SK-N-SH (cell line): ENCODE results near the gene PCDHGA11. TPM values are rescaled to one million over a fixed set of nuclear protein-coding genes. Genes with fewer than 3 reads are reported as not detected.

Experiments used
- CTCF ChIA-PET: fragments of 300-600, 350-600 bp; formaldehyde crosslinking; extraction: SDS; loops from one replicate; lab custom pipeline; 2021; lab: Yijun Ruan, JAX
- POLR2A ChIA-PET: fragments of 350-600 bp; sonication (Branson Sonifier 250); formaldehyde crosslinking; extraction: SDS; loops from one replicate; lab custom pipeline; 2020; ENCODE audit warnings: antibody characterized with exemption, inconsistent platforms; lab: Yijun Ruan, JAX
- DNase-seq: peaks from one replicate; pipeline ENCODE4 v3.0.0; 2012
- H2AFZ ChIP-seq: fragments of 200-600 bp; sonication (generic); 2 replicates; pipeline ENCODE4 v1.8.1; 2016; ENCODE audit warnings: antibody characterized with exemption, mild to moderate bottlenecking, low read depth
- H3F3A ChIP-seq: fragments of 200-600 bp; sonication (generic); replicated peaks from 2 replicates; pipeline ENCODE3; 2016; ENCODE audit warnings: antibody characterized with exemption, mild to moderate bottlenecking; ENCODE audit not compliant: insufficient read depth
- H3K27ac ChIP-seq, 2 experiments: fragments of 200-500 bp in 1 of 2; fragments of 200-600 bp in 1 of 2; sonication (Bioruptor generic) in 1 of 2; sonication (generic), shearing (Covaris generic) in 1 of 2; 2 replicates each; pipeline versions ENCODE4 v1.5.1 to v1.6.1; 2014 to 2016; ENCODE audit warnings: low read depth in 2 of 2, inconsistent platforms in 1 of 2, low read length in 1 of 2, mild to moderate bottlenecking in 1 of 2, mixed read lengths in 1 of 2
- H3K27me3 ChIP-seq: fragments of 200-600 bp; sonication (generic), shearing (Covaris generic); 2 replicates; pipeline ENCODE4 v1.6.1; 2016; ENCODE audit warnings: mixed run types; ENCODE audit not compliant: insufficient read depth
- H3K36me3 ChIP-seq, 2 experiments: fragments of 200-500 bp in 1 of 2; fragments of 200-600 bp in 1 of 2; sonication (Bioruptor generic) in 1 of 2; sonication (generic) in 1 of 2; replicated peaks in 1 of 2; 2 replicates each; pipeline versions ENCODE3 to v1.5.1; 2014 to 2016; ENCODE audit warnings: low read length in 1 of 2, mild to moderate bottlenecking in 1 of 2; ENCODE audit not compliant: insufficient read depth in 2 of 2, control insufficient read depth in 1 of 2
- H3K4me1 ChIP-seq, 2 experiments: fragments of 200-500 bp in 1 of 2; fragments of 200-600 bp in 1 of 2; sonication (Bioruptor generic) in 1 of 2; sonication (generic), shearing (Covaris generic) in 1 of 2; 2 replicates each; pipeline versions ENCODE4 v1.5.1 to v1.6.1; 2014 to 2016; ENCODE audit warnings: low read depth in 1 of 2, low read length in 1 of 2, mixed run types in 1 of 2; ENCODE audit not compliant: insufficient read depth in 2 of 2, control insufficient read depth in 1 of 2
- H3K4me2 ChIP-seq: fragments of 200-600 bp; sonication (generic), shearing (Covaris generic); 2 replicates; pipeline ENCODE4 v1.6.1; 2017; ENCODE audit warnings: mixed run types
- H3K4me3 ChIP-seq, 2 experiments: fragments of 200-500 bp in 1 of 2; fragments of 200-600 bp in 1 of 2; sonication (Bioruptor generic) in 1 of 2; sonication (generic), shearing (Covaris generic) in 1 of 2; 2 replicates each; pipeline versions ENCODE4 v1.5.1 to v1.8.1; 2014 to 2016; ENCODE audit warnings: low read depth in 2 of 2, inconsistent platforms in 1 of 2, low read length in 1 of 2, mild to moderate bottlenecking in 1 of 2, mixed read lengths in 1 of 2, moderate library complexity in 1 of 2
- H3K79me2 ChIP-seq: fragments of 200-600 bp; sonication (generic); 2 replicates; pipeline ENCODE4 v1.8.1; 2017; ENCODE audit warnings: mild to moderate bottlenecking; ENCODE audit not compliant: insufficient read depth
- H3K9ac ChIP-seq: fragments of 200-600 bp; sonication (generic); 2 replicates; pipeline ENCODE4 v1.6.1; 2017; ENCODE audit warnings: mixed run types
- H3K9me2 ChIP-seq: fragments of 200-600 bp; sonication (generic); 2 replicates; pipeline ENCODE4 v1.6.1; 2017; ENCODE audit warnings: mixed run types
- H3K9me3 ChIP-seq: fragments of 200-600 bp; sonication (generic); 2 replicates; pipeline ENCODE4 v1.6.1; 2017; ENCODE audit warnings: mixed run types, mild to moderate bottlenecking, moderate library complexity
- H4K20me1 ChIP-seq: fragments of 200-600 bp; sonication (generic); 2 replicates; pipeline ENCODE4 v1.6.1; 2017; ENCODE audit warnings: mild to moderate bottlenecking, mixed run types; ENCODE audit not compliant: insufficient read depth
- ELF1 ChIP-seq: IDR thresholded peaks from 2 replicates; pipeline ENCODE4 v1.4.0; 2012
- EZH2phosphoT487 ChIP-seq: fragments of 200-600 bp; sonication (generic); IDR thresholded peaks from 2 replicates; pipeline ENCODE4 v1.6.1; 2017; ENCODE audit warnings: low read depth, mixed run types, mild to moderate bottlenecking, antibody characterized with exemption, moderate library complexity, borderline replicate concordance
- FOSL2 ChIP-seq: IDR thresholded peaks from 2 replicates; pipeline ENCODE4 v1.4.0; 2012; ENCODE audit warnings: low read depth, mild to moderate bottlenecking, moderate library complexity, borderline replicate concordance
- FOXJ3 ChIP-seq: sonication (generic); formaldehyde crosslinking; IDR thresholded peaks from 2 replicates; pipeline ENCODE4 v1.5.1; 2020; ENCODE audit warnings: mild to moderate bottlenecking, missing genetic modification reagents
- FOXM1 ChIP-seq: IDR thresholded peaks from 2 replicates; pipeline ENCODE4 v1.4.0; 2012; ENCODE audit warnings: low read depth, mild to moderate bottlenecking
- GABPA ChIP-seq: IDR thresholded peaks from 2 replicates; pipeline ENCODE4 v1.4.0; 2012; ENCODE audit warnings: low read depth, mild to moderate bottlenecking
- GATA2 ChIP-seq: sonication (generic); formaldehyde crosslinking; IDR thresholded peaks from 2 replicates; pipeline ENCODE4 v1.5.0; 2020; ENCODE audit warnings: mild to moderate bottlenecking, missing genetic modification reagents
- IRF3 ChIP-seq: fragments of 150-350 bp; IDR thresholded peaks from 2 replicates; pipeline ENCODE4 v1.6.1; 2016; ENCODE audit warnings: mild to moderate bottlenecking, low read depth, low read length
- JUND ChIP-seq: IDR thresholded peaks from 2 replicates; pipeline ENCODE4 v1.4.0; 2012
- MXI1 ChIP-seq: IDR thresholded peaks from 2 replicates; pipeline ENCODE4 v1.6.1; 2012; ENCODE audit warnings: mild to moderate bottlenecking, low read depth, low read length, improper control_type of control experiment
- NFIC ChIP-seq: IDR thresholded peaks from 2 replicates; pipeline ENCODE4 v1.4.0; 2012; ENCODE audit warnings: borderline replicate concordance
- NRF1 ChIP-seq: IDR thresholded peaks from 2 replicates; pipeline ENCODE4 v1.6.1; 2012; ENCODE audit warnings: low read depth, mild to moderate bottlenecking, low read length
- POLR2AphosphoS5 ChIP-seq: IDR thresholded peaks from 2 replicates; pipeline ENCODE4 v1.6.1; 2012; ENCODE audit warnings: low read depth, low read length
- RAD21 ChIP-seq: IDR thresholded peaks from 2 replicates; pipeline ENCODE4 v1.6.1; 2012; ENCODE audit warnings: mild to moderate bottlenecking, low read length
- RCOR1 ChIP-seq: fragments of 150-350 bp; IDR thresholded peaks from 2 replicates; pipeline ENCODE4 v1.6.1; 2017; ENCODE audit warnings: antibody characterized with exemption, low read length
- SIN3A ChIP-seq: IDR thresholded peaks from 2 replicates; pipeline ENCODE4 v1.6.1; 2012; ENCODE audit warnings: low read depth, mild to moderate bottlenecking, low read length, moderate library complexity, borderline replicate concordance
- SMC3 ChIP-seq: IDR thresholded peaks from 2 replicates; pipeline ENCODE4 v1.6.1; 2012; ENCODE audit warnings: low read depth, low read length, improper control_type of control experiment
- TEAD4 ChIP-seq: IDR thresholded peaks from 2 replicates; pipeline ENCODE4 v1.4.0; 2012; ENCODE audit warnings: mild to moderate bottlenecking, borderline replicate concordance; ENCODE audit not compliant: insufficient read depth
- ZBTB33 ChIP-seq: IDR thresholded peaks from 2 replicates; pipeline ENCODE4 v1.4.0; 2012; ENCODE audit warnings: low read depth, borderline replicate concordance
- WGBS: methylation state at CpG from one replicate; pipeline ENCODE4 v1.1.6; 2017; ENCODE audit warnings: low lambda C conversion rate; 5-methylcytosine and 5-hydroxymethylcytosine counted together
- polyA plus RNA-seq, 3 experiments: library from polyadenylated mRNA; depleted of rRNA; stranded (reverse); fragments of >200 nt; gene quantifications; 2 replicates each; pipeline ENCODE4 v1.2.3, GENCODE V29; 2012

The PCDHGA11 gene
- polyA plus RNA-seq, 1 of the 3 experiments (the other 2 are of a cell fraction), result 0.18 TPM

GRCh38 chr5:141383345-141383744 is 37.5 kb upstream of the PCDHGA11 start:
- TF ChIP-seq RAD21 (no peak), JUND (no peak), IRF3 (no peak), NFIC (no peak), MXI1 (no peak), SMC3 (no peak), FOSL2 (no peak), NRF1 (no peak), SIN3A (no peak), RCOR1 (no peak), TEAD4 (no peak), EZH2phosphoT487 (no peak), GATA2 (CRISPR knock-in tag) (no peak), FOXJ3 (CRISPR knock-in tag) (no peak), GABPA (no peak), POLR2AphosphoS5 (no peak), ZBTB33 (no peak), FOXM1 (no peak), ELF1 (no peak)

More at GRCh38 chr5:141383345-141383744, 37.5 kb upstream of the PCDHGA11 start:
- peaks cover 0 to 4% of the 10 kb centered on the region in 2 experiments for H3K36me3 ChIP-seq
- H3K4me1 ChIP-seq, result no peaks in the 10 kb centered on the region; a peak in 1 of 4 replicates
- peak overlapping the region; percentile 58; the same call in 1 of the 2 replicates for H3K4me2 ChIP-seq
- H3K4me3 ChIP-seq, result peak overlapping the region; percentile 53 to 62
- ChIA-PET CTCF (interaction anchor here (1.0 to 2.2 kb wide), 11 partner anchors 12 to 261 kb away, joined by 3 to 16 read pairs (median 5); partner anchors contain the start of genes PCDHB14 and PCDHB4), POLR2A (interaction anchor here (1.2 to 1.5 kb wide), 2 partner anchors 174 to 177 kb away, joined by 4 to 6 read pairs; no protein-coding TSS in a partner anchor)
- no peak for DNase-seq
- H3K27ac ChIP-seq, result no peak overlapping the region; a peak in 1 of 4 replicates
- 64% methylated on average over 21 of the region's 21 CpGs for WGBS
- no peak overlapping the region for H3K9ac ChIP-seq
- no peaks in the 10 kb centered on the region for H3K9me2 ChIP-seq
- H3F3A ChIP-seq, result no peaks in the 10 kb centered on the region
- H2AFZ ChIP-seq, result peak overlapping the region; percentile 76; the same call in 1 of the 2 replicates
- 0 out of 2 replicates have a peak, but pooled peaks cover 5% of the 10 kb centered on the region for H3K79me2 ChIP-seq
- H3K9me3 ChIP-seq, result 0 out of 2 replicates have a peak, but pooled peaks cover under 1% of the 10 kb centered on the region
- no peaks in the 10 kb centered on the region for H4K20me1 ChIP-seq
- H3K27me3 ChIP-seq, result no peaks in the 10 kb centered on the region
